Measurements from ENCODE around the gene RNF181. TPM values are rescaled to one million over a fixed set of nuclear protein-coding genes. Genes with fewer than 3 reads are reported as not detected.

RNF181 gene
- total and polyA plus RNA-seq, 2 of the 13 experiments (the other 11 are each of a cell fraction or from before 2014, with no cell fraction given) = 224 to 578 TPM

- no peak for TF ChIP-seq ZNF670 (CRISPR knock-in tag; IDR thresholded peaks at IDR 0.05; ENCODE audit: borderline replicate concordance)
- TF ChIP-seq ZSCAN9 (CRISPR knock-in tag; IDR thresholded peaks at IDR 0.05; ENCODE audit: borderline replicate concordance) = no peak
- TF ChIP-seq THAP11 (CRISPR knock-in tag; IDR thresholded peaks at IDR 0.05) = no peak; the same call in 1 of the 2 replicates
- TF ChIP-seq ZNF432 (CRISPR knock-in tag; IDR thresholded peaks at IDR 0.05; ENCODE audit: borderline replicate concordance) = no peak
- TF ChIP-seq POGK (CRISPR knock-in tag; conservative IDR thresholded peaks at IDR 0.05) = peak; percentile 34; the same call in 1 of the 2 replicates
- TF ChIP-seq KLF11 (CRISPR knock-in tag; IDR thresholded peaks at IDR 0.05) = no peak
- TF ChIP-seq POLR2A (IDR thresholded peaks at IDR 0.05; ENCODE audit: insufficient read depth in 1 of 2, low read depth in 2 of 2, low read length in 2 of 2) = peak in 1 of 2 experiments; percentile 13; a peak in 2 of 4 replicates
- 0 out of 4 replicates have a peak, but pooled peaks of 1 of the 2 experiments have one; percentile 3 for TF ChIP-seq NR2F1 (CRISPR knock-in tag; IDR thresholded peaks at IDR 0.05)
- TF ChIP-seq CBFB (CRISPR knock-in tag; IDR thresholded peaks at IDR 0.05) = no peak
Observed at GRCh38 chr2:85547089-85547858, 48.3 kb upstream of the RNF181 start (continued).

- intact Hi-C loops (cut with micrococcal nuclease; ENCODE audit: unreplicated experiment) = no loop called here
- FAIRE-seq = no peak
- peaks cover 15% of the 10 kb centered on the region for H4K20me1 ChIP-seq (ENCODE audit: insufficient read depth, low read length)
- no peak overlapping the region for H3K4me2 ChIP-seq (ENCODE audit: low read depth, low read length)
- no TSS peak for BruUV-seq (replicated peaks)
- in situ Hi-C loops (cut with HindIII; ENCODE audit: extremely low pct_ligation_motif_present, low pct_unique_long_range_greater_than_20kb) = no loop called here
- DNase-seq (ENCODE audit: low spot score) = no peak
- 90% methylated on average over 6 of the region's 6 CpGs for WGBS (ENCODE audit: low lambda C conversion rate)
- no peak overlapping the region for H3K9ac ChIP-seq (ENCODE audit: insufficient read depth, low read depth, low read length)
- H3K27me3 ChIP-seq (ENCODE audit: control insufficient read depth in 1 of 2, insufficient read depth in 2 of 2, low read length in 2 of 2) = no peaks in the 10 kb centered on the region
- H3K27ac ChIP-seq (ENCODE audit: extremely low read length, insufficient read depth, low read length) = no peak overlapping the region
- no peak overlapping the region for H3K4me3 ChIP-seq (replicated peaks in 1 of 3; ENCODE audit: insufficient read depth in 1 of 3, low read depth in 2 of 3, low read length in 3 of 3)
- peaks cover 27 to 59% of the 10 kb centered on the region in 2 experiments for H3K36me3 ChIP-seq (replicated peaks in 1 of 2; ENCODE audit: control insufficient read depth in 1 of 2, insufficient read depth in 2 of 2, low read length in 2 of 2)
- no peaks in the 10 kb centered on the region for H3K79me2 ChIP-seq (ENCODE audit: insufficient read depth, low read length)
- peaks cover 5% of the 10 kb centered on the region for H3K4me1 ChIP-seq (ENCODE audit: insufficient read depth, low read length)
- no peaks in the 10 kb centered on the region for H3K9me3 ChIP-seq (ENCODE audit: low read length)
- H2AFZ ChIP-seq (ENCODE audit: low read length) = no peak overlapping the region
- ChIA-PET CTCF (ENCODE audit: low intra/inter-chr PET ratio, low total read pairs) (no interaction called here), POLR2A (interaction anchor here (0.9 to 20.8 kb wide), 7 partner anchors 6 to 127 kb away, joined by 4 to 645 read pairs (median 43); partner anchors contain the start of genes C2orf68, GGCX, MAT2A and RNF181)
- peak; percentile 6 for ATAC-seq
- TF ChIP-seq TEAD2 (CRISPR knock-in tag; IDR thresholded peaks at IDR 0.05) (no peak), NFKB2 (CRISPR knock-in tag; IDR thresholded peaks at IDR 0.05; ENCODE audit: borderline replicate concordance) (no peak), CENPT (CRISPR knock-in tag; IDR thresholded peaks at IDR 0.05; ENCODE audit: low read depth) (no peak), THAP9 (CRISPR knock-in tag; IDR thresholded peaks at IDR 0.05; ENCODE audit: borderline replicate concordance) (no peak), POLR2AphosphoS5 (IDR thresholded peaks at IDR 0.05; ENCODE audit: low read depth, low read length) (peak; percentile 0; the same call in 1 of the 2 replicates), ZSCAN29 (CRISPR knock-in tag; conservative IDR thresholded peaks at IDR 0.05) (no peak), SAP130 (CRISPR knock-in tag; IDR thresholded peaks at IDR 0.05; ENCODE audit: low read depth) (no peak), POGZ (CRISPR knock-in tag; IDR thresholded peaks at IDR 0.05) (no peak)
Observed at GRCh38 chr2:85547859-85548607, 47.5 kb upstream of the RNF181 start.
